NOMO-1 treated with dmso at 0.1 percent for 144 hours (cell line): Measurements from ENCODE around the gene STAT3.
"Not testable (repeated sequence)": the region's sequence is repeated elsewhere in the genome, so short reads cannot be mapped to it uniquely, and the experiment has no call there.

Experiments used
- DNase-seq: peaks from one replicate; lab custom pipeline; 2025; ENCODE audit not compliant: unreplicated experiment; lab: John Stamatoyannopoulos, UW

The STAT3 gene

DNA sequence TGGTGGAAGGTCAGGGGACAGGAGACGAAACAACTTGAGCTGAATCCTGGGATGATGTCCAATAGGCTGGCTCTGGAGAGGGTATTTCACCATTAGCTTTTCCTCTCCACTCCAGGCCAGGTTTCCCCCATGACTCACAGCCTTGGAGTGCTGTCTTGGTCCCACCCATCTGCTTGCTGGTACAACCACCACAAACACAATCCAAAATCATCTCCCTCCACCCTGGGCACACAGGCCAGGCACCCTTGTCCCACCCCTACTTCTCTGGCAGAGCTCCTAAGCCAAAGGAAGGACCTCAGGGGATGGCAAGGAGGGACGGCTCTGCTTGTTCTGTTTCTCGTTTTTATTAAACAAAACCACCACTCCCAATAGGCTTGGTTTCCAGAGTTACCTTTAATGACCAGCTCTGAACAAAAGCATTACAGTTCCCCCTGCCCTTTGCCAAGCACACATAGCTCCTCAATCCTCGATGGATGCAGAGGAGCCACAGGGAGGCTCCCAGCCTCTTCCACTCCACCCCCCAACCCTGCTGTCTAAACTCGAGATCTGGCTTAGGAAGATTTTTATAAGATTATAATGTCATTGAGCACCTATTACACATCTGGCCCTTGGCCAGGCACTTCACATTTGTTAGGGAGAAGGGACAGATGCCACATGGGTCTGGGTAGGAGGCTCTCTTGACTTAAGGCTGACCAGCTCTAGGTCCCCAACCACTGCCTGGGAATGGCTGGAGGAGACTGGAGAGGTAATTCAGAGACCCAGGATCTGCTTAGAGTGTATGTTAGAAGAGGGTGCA is 21.5 kb upstream of the STAT3 start:
- DNase-seq, result no peak

GRCh38 chr17:42408061-42408460 is 19.8 kb upstream of the STAT3 start:
- DNase-seq, result no peak

DNA sequence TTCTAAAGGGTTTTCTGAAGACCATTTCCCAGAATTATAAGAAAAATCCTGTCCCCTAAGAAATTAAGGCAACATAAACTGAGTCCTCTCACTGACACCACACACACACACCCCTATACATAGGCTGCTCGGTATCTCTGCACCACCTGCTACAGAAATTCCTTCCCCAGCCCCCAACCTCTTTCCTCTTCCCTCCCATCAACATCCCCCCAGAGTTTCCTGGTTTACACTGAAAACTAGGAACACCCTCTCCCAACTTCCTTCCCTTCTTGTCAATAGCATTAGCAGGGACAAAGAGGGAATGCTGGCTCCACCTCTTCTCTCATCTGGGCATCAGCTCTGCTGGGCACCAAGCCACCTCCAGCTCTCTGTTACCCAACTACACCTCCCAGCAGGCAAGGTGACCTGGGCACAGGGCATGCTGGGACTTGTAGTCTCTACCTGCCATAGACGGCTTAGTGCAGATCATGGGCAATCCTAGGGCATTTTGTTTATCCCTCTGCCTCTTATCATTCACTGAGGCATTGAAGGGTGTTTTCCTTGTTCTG is 19.1 kb upstream of the STAT3 start:
- no peak for DNase-seq

GRCh38 chr17:42406615-42407288 is 18.5 kb upstream of the STAT3 start:
- no peak for DNase-seq

- DNase-seq, result peak; percentile 67
Measured at GRCh38 chr17:42405963-42406495, 17.8 kb upstream of the STAT3 start.

GRCh38 chr17:42405076-42405475 is 16.8 kb upstream of the STAT3 start:
- DNase-seq, result no peak

DNA sequence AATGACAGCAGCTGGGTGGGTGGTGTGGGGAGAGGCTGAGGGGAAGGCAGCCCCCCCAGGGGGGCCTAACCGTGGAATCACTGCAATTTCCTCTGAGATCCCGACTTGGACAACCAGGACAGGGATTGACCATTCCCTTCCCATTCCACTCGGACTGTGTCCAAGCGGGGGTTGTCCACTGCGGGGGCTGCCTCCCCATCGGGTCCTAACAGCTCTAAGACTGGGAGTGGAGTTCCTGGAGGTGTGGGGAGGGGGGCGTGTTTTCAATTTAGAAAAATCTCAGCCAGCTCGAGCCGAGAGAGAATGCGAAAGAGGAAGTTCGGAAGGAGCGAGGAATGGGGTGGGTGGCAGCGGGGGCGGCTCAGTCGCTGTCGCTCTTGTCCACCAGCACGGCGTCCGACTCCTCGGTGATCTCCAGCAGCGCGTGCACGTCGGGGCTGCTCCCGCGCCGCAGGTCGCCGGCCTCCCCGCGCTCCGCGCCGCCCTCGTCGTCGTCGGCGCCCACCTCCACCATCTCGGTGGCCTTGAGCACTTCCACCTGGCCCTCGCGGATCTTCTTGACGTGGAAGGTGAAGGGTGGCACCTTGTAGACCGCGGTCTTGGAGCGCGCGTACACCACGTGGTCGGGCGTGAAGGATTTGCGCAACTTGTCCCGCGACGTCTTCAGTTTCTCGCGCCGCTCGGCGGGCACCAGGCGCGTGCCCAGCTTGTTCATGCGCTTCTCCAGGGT is 16.2 kb upstream of the STAT3 start:
- DNase-seq, result no peak

DNA sequence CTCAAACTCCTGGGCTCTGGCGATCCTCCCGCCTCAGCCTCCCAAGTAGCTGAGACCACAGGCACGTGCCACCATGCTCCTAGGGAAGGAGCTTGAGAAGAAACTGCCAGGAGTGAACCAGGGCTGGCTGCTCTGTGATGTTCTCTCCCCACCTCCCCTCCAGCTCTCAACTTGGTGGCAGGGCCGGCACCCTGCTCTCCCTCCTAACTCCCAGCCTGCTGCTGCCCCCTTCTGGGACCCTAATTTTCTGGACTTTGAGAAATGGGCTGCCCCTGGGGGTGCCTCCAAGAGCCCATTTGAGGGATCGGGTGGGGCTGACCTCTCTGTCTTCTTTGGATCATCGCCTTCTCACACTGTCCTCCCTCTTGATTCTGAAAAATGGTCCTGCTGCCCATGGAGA is 14.9 kb upstream of the STAT3 start:
- no peak for DNase-seq

DNA sequence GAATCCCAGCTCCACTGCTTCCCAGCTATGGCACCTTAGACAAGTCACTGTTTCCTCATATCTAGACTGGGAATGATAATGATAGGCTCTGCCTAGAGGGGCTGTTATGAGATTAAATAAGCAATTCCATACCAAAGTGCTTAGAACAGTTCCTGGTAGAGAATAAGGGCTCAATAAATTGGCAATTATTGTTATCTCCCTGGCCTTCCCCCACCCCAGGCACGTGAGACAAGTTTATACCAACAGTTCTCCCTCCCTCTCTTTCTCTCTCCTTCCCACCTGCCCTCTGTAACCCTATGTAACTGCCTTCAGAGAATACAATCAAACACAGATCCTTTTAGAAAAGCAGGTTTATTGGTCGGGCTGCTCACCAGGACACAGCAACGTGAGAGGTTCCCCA is 13.9 kb upstream of the STAT3 start:
- DNase-seq, result no peak

DNA sequence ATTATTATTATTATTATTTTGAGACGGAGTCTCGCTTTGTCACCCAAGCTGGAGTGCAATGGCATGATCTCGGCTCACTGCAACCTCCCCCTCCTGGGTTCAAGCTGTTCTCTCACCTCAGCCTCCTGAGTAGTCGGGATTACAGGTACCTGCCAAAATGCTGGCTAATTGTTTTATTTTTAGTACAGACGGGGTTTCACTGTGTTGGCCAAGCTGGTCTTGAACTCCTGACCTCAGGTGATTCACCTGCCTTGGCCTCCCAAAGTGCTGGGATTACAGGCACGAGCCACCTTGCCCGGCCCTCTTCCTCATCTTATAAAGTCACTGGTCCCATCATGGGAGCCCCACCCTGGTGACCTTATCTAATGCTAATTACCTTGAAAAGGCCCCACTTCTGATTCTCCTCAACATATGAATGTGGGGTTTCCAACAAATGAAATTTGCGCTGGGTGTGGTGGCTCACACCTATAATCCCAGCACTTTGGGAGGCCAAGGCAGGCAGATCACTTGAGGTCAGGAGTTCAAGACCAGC is 12.7 kb upstream of the STAT3 start:
- DNase-seq, result not testable (repeated sequence)

DNA sequence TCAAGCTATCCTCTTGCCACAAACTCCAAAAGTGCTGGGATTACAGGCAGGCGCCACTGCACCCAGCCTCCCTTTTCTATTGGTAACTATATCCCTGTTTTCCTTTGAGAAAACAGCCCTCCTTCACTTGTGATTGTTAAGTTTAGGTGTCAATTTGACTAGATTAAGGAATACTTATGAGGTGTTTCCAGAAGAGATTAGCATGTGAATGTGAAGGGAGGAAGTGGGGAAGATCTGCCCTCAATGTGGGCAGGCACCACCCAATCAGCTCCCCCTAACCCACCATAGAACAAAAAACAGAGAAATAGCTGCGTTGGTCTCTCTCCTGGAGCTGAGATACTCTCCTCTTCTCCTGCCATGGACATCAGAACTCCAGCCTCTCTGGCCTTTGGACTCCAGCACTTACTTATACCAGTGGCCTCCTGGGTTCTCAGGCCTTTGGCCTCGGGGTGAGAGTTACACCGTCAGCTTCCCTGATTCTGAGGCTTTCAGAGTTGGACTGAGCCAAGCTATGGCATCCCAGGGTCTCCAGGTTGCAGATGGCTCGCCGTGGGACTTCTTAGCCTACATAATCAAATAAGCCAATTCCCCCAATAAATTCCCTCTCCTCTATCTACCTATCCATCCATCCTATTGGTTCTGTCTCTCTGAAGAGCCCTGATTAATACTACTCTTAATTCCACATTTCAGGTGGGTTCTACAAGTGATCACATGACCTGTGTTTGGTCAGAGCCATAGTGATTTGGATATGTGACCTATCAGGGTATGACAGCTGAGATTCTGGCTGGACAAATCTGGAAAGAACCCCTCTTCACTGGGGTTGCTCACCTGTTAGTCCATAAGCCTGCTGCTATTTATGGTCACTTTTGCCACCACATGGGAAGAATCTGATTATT is 12.0 kb upstream of the STAT3 start:
- DNase-seq, result no peak

DNA sequence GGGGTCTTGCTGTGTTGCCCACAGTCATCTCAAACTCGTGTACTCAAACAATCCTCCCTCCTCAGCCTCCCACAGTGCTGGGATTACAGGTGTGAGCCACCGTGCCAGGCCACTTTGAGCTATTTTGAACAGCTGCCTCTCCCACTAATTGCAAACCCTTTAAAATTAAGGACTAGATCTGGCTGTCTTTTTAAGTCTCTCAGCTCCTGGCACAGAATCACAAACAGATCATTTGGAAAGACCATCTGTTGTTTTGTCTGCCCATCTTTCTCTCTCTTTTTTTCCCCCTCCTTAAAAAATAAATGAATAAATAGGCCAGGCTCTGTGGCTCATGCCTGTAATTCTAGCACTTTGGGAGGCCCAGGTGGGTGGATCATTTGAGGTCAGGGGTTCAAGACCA is 10.9 kb upstream of the STAT3 start:
- no peak for DNase-seq

DNA sequence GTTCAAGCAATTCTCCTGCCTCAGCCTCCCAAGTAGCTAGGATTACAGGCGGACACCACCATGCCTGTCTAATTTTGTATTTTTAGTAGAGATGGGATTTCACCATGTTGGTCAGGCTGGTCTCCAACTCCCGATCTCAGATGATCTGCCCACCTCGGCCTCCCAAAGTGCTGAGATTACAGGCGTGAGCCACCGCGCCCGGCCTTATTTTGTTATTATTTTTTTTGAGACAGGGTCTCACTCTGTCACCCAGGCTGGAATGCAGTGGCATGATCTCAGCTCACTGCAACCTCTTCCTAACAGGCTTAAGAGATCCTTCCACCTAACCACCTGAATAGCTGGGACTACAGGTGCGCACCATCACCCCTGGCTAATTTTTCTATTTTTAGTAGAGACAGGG is 7.4 kb upstream of the STAT3 start:
- not testable (repeated sequence) for DNase-seq

DNA sequence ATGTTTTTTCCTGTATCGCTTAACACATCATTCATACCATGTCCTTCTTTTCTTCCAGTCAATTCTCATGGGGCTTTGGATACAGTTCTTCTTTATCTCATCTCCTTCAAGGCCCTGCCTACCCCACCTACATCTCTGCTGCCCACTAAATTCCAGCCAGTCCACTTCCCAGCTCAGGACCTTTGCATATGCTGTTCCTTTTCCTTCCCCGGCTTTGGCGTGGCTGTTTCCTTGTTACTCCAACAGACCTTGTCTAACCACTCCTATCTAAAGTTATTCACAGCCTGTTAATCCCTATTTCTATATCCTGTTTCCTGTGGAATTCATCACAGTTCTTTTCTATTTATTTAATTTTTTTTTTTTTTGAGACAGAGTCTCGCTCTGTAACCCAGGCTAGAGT is 6.6 kb upstream of the STAT3 start:
- DNase-seq, result no peak

DNA sequence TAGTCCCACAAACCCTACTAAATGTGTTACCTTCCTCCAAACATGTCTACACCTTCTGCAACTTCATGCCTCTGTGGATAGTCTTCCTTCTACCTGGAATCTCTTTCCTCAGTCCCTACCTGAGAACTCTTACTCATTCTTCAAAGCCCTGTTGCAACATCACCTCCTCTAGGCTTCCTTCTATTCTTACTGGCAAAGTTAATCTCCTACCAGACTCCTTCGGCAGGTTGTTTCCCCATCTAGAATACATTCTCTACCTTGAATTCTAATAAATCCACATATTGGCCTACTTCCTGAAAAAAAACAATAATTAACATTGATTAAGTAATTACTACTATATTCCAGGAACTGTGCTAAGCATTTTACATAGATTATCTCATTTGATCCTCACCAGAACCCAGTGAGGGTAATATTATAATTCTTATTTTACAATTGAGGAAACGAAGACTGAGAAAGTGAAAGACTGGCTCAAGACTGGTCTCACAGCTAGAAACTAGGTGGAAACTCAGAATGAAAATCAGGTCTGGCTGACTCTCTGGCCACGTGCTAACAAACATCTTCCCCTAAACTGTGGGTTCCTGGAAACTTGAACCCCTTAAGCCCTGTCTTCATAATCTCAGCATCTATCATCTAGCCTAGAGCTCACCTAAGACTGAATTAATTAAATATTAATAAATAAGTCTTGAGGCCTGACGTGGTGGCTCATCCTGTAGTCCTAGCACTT is 4.6 kb upstream of the STAT3 start:
- DNase-seq, result no peak

DNA sequence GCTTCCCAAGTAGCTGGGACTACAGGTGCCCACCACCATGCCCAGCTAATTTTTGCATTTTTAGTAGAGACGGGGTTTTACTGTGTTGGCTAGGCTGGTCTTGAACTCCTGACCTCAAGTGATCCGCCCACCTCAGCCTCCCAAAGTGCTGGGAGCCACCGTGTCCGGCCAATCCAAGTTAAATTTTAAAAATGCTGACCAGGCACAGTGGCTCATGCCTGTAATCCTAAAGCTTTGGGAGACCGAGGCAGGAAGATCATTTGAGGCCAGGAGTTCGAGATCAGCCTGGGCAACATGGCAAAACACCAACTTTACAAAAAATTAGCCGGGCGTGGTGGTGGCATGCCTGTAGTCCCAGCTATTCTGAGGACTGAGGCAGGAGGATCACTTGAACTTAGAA is 3.2 kb upstream of the STAT3 start:
- not testable (repeated sequence) for DNase-seq

- no peak for DNase-seq
Measured at GRCh38 chr17:42389899-42390298, 1.7 kb upstream of the STAT3 start.

GRCh38 chr17:42389135-42389417 is 834 bp upstream of the STAT3 start:
- DNase-seq, result no peak

GRCh38 chr17:42387661-42388380 is 421 bp downstream of the STAT3 start:
- no peak for DNase-seq
